HEK293T (cell line): ENCODE data around the gene COL27A1.

Experiments
- BHLHE40 ChIP-seq: fragments of 450-650 bp; IDR thresholded peaks from 2 replicates; pipeline ENCODE4 v1.6.1; 2016; ENCODE audit warnings: mild to moderate bottlenecking, moderate library complexity, borderline replicate concordance
- CTBP1 ChIP-seq: fragments of 450-650 bp; IDR thresholded peaks from 2 replicates; pipeline ENCODE4 v1.6.1; 2016; ENCODE audit warnings: borderline replicate concordance
- FOXA1 ChIP-seq: fragments of 450-650 bp; IDR thresholded peaks from 2 replicates; pipeline ENCODE4 v1.6.1; 2016; ENCODE audit warnings: mild to moderate bottlenecking
- FOXM1 ChIP-seq: fragments of 450-650 bp; IDR thresholded peaks from 2 replicates; pipeline ENCODE4 v1.6.1; 2017; ENCODE audit warnings: mild to moderate bottlenecking, borderline replicate concordance
- LEF1 ChIP-seq: fragments of 450-650 bp; IDR thresholded peaks from 2 replicates; pipeline ENCODE4 v1.6.1; 2017; ENCODE audit warnings: mild to moderate bottlenecking, borderline replicate concordance
- NFRKB ChIP-seq: fragments of 450-650 bp; IDR thresholded peaks from 2 replicates; pipeline ENCODE4 v1.6.1; 2016; ENCODE audit warnings: mild to moderate bottlenecking, moderate library complexity
- SP1 ChIP-seq: fragments of 450-650 bp; IDR thresholded peaks from 2 replicates; pipeline ENCODE4 v1.6.1; 2017
- SUZ12 ChIP-seq: fragments of 450-650 bp; IDR thresholded peaks from 2 replicates; pipeline ENCODE4 v1.6.1; 2016; ENCODE audit warnings: mild to moderate bottlenecking

GRCh38 chr9:114174557-114174875 is 19.2 kb downstream of the COL27A1 start:
- TF ChIP-seq FOXM1, result no peak
- no peak for TF ChIP-seq NFRKB
- TF ChIP-seq LEF1, result no peak
- no peak for TF ChIP-seq BHLHE40
- no peak for TF ChIP-seq CTBP1
- no peak for TF ChIP-seq SUZ12
- TF ChIP-seq FOXA1, result no peak
- no peak for TF ChIP-seq SP1
